ENCODE measurements around the gene HOXC9. TPM values are rescaled to one million over a fixed set of nuclear protein-coding genes. Genes with fewer than 3 reads are reported as not detected.

Gene HOXC9
- total RNA-seq, 1 donor from 2014 or later = not detected

- peaks cover 9% of the 10 kb centered on the region for H3K4me1 Mint-ChIP-seq (ENCODE audit: low read depth)
- H3K27ac Mint-ChIP-seq = no peak overlapping the region
- no peaks in the 10 kb centered on the region for H3K9me3 Mint-ChIP-seq
- H3K4me3 Mint-ChIP-seq (ENCODE audit: low read depth) = no peak overlapping the region
- H3K27me3 Mint-ChIP-seq (ENCODE audit: low read depth) = peaks cover 94% of the 10 kb centered on the region
- no peaks in the 10 kb centered on the region for H3K36me3 Mint-ChIP-seq (ENCODE audit: low read depth)
- intact Hi-C loops (cut with micrococcal nuclease) = no loop called here
- DNase-seq (ENCODE audit: low spot score) = no peak
Measured at GRCh38 chr12:54047160-54047963, 47.4 kb downstream of the HOXC9 start.

GRCh38 chr12:54047964-54048303, 48.0 kb downstream of the HOXC9 start:
- Mint-ChIP-seq H3K9me3 (no peaks in the 10 kb centered on the region), H3K4me3 (ENCODE audit: low read depth) (no peak overlapping the region), H3K27ac (no peak overlapping the region), H3K36me3 (ENCODE audit: low read depth) (no peaks in the 10 kb centered on the region), H3K27me3 (ENCODE audit: low read depth) (peaks cover 95% of the 10 kb centered on the region), H3K4me1 (ENCODE audit: low read depth) (peaks cover 11% of the 10 kb centered on the region)
- no peak for DNase-seq (ENCODE audit: low spot score)
- intact Hi-C loops (cut with micrococcal nuclease) = loop anchor here (2.0 kb wide), 1 partner anchor 13 kb away; no protein-coding TSS in a partner anchor

- no peaks in the 10 kb centered on the region for H3K9me3 Mint-ChIP-seq
- H3K27ac Mint-ChIP-seq = no peak overlapping the region
- H3K4me1 Mint-ChIP-seq (ENCODE audit: low read depth) = peaks cover 12% of the 10 kb centered on the region
- no peak overlapping the region for H3K4me3 Mint-ChIP-seq (ENCODE audit: low read depth)
- peaks cover 93% of the 10 kb centered on the region for H3K27me3 Mint-ChIP-seq (ENCODE audit: low read depth)
- DNase-seq (ENCODE audit: low spot score) = no peak
- intact Hi-C loops (cut with micrococcal nuclease) = loop anchor here (2.0 kb wide), 1 partner anchor 14 kb away; no protein-coding TSS in a partner anchor
- H3K36me3 Mint-ChIP-seq (ENCODE audit: low read depth) = no peaks in the 10 kb centered on the region
Measured at GRCh38 chr12:54048406-54049093, 48.6 kb downstream of the HOXC9 start.

- Mint-ChIP-seq H3K4me3 (ENCODE audit: low read depth) (no peak overlapping the region), H3K9me3 (no peaks in the 10 kb centered on the region), H3K36me3 (ENCODE audit: low read depth) (no peaks in the 10 kb centered on the region), H3K27me3 (ENCODE audit: low read depth) (peaks cover 92% of the 10 kb centered on the region), H3K4me1 (ENCODE audit: low read depth) (peaks cover 15% of the 10 kb centered on the region), H3K27ac (no peak overlapping the region)
- DNase-seq (ENCODE audit: low spot score) = no peak
- intact Hi-C loops (cut with micrococcal nuclease) = loop anchor here (2.0 kb wide), 1 partner anchor 14 kb away; no protein-coding TSS in a partner anchor
Measured at GRCh38 chr12:54049108-54049507, 49.1 kb downstream of the HOXC9 start.

- no peak for DNase-seq (ENCODE audit: low spot score)
- H3K4me3 Mint-ChIP-seq (ENCODE audit: low read depth) = no peak overlapping the region
- H3K36me3 Mint-ChIP-seq (ENCODE audit: low read depth) = no peaks in the 10 kb centered on the region
- peaks cover 88% of the 10 kb centered on the region for H3K27me3 Mint-ChIP-seq (ENCODE audit: low read depth)
- intact Hi-C loops (cut with micrococcal nuclease) = loop anchor here (5.0 to 10.0 kb wide), 3 partner anchors 53 to 83 kb away; no protein-coding TSS in a partner anchor
- H3K27ac Mint-ChIP-seq = no peak overlapping the region
- peaks cover 18% of the 10 kb centered on the region for H3K4me1 Mint-ChIP-seq (ENCODE audit: low read depth)
- H3K9me3 Mint-ChIP-seq = no peaks in the 10 kb centered on the region
Measured at GRCh38 chr12:54050482-54050810, 50.5 kb downstream of the HOXC9 start.

GRCh38 chr12:54051026-54051842, 51.3 kb downstream of the HOXC9 start:
- intact Hi-C loops (cut with micrococcal nuclease) = loop anchor here (5.0 to 10.0 kb wide), 3 partner anchors 54 to 84 kb away; no protein-coding TSS in a partner anchor
- H3K9me3 Mint-ChIP-seq = no peaks in the 10 kb centered on the region
- H3K36me3 Mint-ChIP-seq (ENCODE audit: low read depth) = no peaks in the 10 kb centered on the region
- H3K27ac Mint-ChIP-seq = no peak overlapping the region
- peaks cover 18% of the 10 kb centered on the region for H3K4me1 Mint-ChIP-seq (ENCODE audit: low read depth)
- no peak for DNase-seq (ENCODE audit: low spot score)
- no peak overlapping the region for H3K4me3 Mint-ChIP-seq (ENCODE audit: low read depth)
- H3K27me3 Mint-ChIP-seq (ENCODE audit: low read depth) = peaks cover 88% of the 10 kb centered on the region

- Mint-ChIP-seq H3K4me3 (ENCODE audit: low read depth) (no peak overlapping the region), H3K27me3 (ENCODE audit: low read depth) (peaks cover 87% of the 10 kb centered on the region), H3K9me3 (no peaks in the 10 kb centered on the region), H3K27ac (no peak overlapping the region), H3K4me1 (ENCODE audit: low read depth) (peaks cover 18% of the 10 kb centered on the region), H3K36me3 (ENCODE audit: low read depth) (no peaks in the 10 kb centered on the region)
- intact Hi-C loops (cut with micrococcal nuclease) = loop anchor here (5.0 to 10.0 kb wide), 3 partner anchors 55 to 85 kb away; no protein-coding TSS in a partner anchor
- no peak for DNase-seq (ENCODE audit: low spot score)
Measured at GRCh38 chr12:54051874-54052437, 52.0 kb downstream of the HOXC9 start.

DNA sequence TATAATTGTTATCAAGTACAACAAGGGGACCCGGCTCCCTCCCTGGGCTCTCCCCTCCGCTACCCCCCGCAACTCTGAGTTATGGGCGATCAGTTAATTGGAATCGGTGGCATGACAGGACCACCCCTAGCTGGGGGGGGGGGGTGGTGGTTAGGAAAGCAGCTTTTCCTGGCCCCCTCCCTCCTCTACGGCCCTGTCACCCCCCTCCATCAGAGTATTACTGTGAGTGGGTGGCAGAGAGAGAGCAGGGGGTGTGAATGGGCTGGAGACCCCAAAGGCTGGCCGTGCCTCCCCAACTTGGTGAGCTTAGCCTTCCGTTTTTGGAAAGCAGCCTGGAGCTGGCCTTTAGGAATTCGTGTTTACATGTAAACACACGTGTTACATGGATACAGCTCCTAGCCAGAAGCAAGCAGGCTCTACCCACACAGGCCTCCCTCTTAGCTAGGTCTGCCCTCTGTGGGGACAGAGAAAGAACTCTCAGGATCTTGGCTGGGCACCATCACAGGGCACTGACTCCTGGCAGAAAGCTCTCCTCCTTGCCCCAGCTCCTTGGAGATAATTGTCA, 52.6 kb downstream of the HOXC9 start:
- peak overlapping the region; percentile 5 for H3K4me3 Mint-ChIP-seq (ENCODE audit: low read depth)
- H3K9me3 Mint-ChIP-seq = no peaks in the 10 kb centered on the region
- intact Hi-C loops (cut with micrococcal nuclease) = loop anchor here (5.0 to 10.0 kb wide), 3 partner anchors 55 to 85 kb away; no protein-coding TSS in a partner anchor
- peaks cover 87% of the 10 kb centered on the region for H3K27me3 Mint-ChIP-seq (ENCODE audit: low read depth)
- peaks cover 18% of the 10 kb centered on the region for H3K4me1 Mint-ChIP-seq (ENCODE audit: low read depth)
- no peak for DNase-seq (ENCODE audit: low spot score)
- no peaks in the 10 kb centered on the region for H3K36me3 Mint-ChIP-seq (ENCODE audit: low read depth)
- no peak overlapping the region for H3K27ac Mint-ChIP-seq

Other genes starting within 250 kb of the HOXC9 start
- gene CISTR, start 248.2 kb upstream of the HOXC9 start, total RNA-seq = not detected in 2 replicates
- gene HOXC13, start 61.3 kb upstream of the HOXC9 start, total RNA-seq = not detected in 2 replicates
- not detected in 2 replicates for gene HOXC12, start 45.3 kb upstream of the HOXC9 start, total RNA-seq
- gene HOXC11, start 27.0 kb upstream of the HOXC9 start, total RNA-seq = not detected in 2 replicates
- gene HOTAIR, start 25.2 kb upstream of the HOXC9 start, total RNA-seq = not detected in 2 replicates
- gene HOXC10, start 15.0 kb upstream of the HOXC9 start, total RNA-seq = not detected in 2 replicates
- gene HOXC8, start 8.8 kb downstream of the HOXC9 start, total RNA-seq = not detected in 2 replicates
- gene HOXC6, start 28.3 kb downstream of the HOXC9 start, total RNA-seq = not detected in 2 replicates
- not detected in 2 replicates for gene HOXC5, start 32.9 kb downstream of the HOXC9 start, total RNA-seq
- 0.14 and 0.21 TPM in 2 replicates for gene HOXC4, start 53.7 kb downstream of the HOXC9 start, total RNA-seq
- 26.9 and 31.1 TPM in 2 replicates for gene SMUG1, start 188.8 kb downstream of the HOXC9 start, total RNA-seq

Measured in activated T-helper 2 cell treated with anti-CD3 and anti-CD28 coated beads, Interferon-gamma antibody, Interleukin-2, Interleukin-4, amounts not matched to agents 10 μg/mL and 5 μg/mL and 100 μg/mL, durations not matched to agents 14 hours and 24 hours and 36 hours (primary cell).